GM12874 (cell line): Measurements from ENCODE around the gene ITGB5.

Source experiments
- CTCF ChIP-seq: IDR thresholded peaks from 2 replicates; pipeline ENCODE4 v1.5.1; 2011; ENCODE audit warnings: low read depth, mild to moderate bottlenecking, control low read depth, low read length, moderate library complexity; ENCODE audit not compliant: insufficient read depth

ITGB5 gene

DNA sequence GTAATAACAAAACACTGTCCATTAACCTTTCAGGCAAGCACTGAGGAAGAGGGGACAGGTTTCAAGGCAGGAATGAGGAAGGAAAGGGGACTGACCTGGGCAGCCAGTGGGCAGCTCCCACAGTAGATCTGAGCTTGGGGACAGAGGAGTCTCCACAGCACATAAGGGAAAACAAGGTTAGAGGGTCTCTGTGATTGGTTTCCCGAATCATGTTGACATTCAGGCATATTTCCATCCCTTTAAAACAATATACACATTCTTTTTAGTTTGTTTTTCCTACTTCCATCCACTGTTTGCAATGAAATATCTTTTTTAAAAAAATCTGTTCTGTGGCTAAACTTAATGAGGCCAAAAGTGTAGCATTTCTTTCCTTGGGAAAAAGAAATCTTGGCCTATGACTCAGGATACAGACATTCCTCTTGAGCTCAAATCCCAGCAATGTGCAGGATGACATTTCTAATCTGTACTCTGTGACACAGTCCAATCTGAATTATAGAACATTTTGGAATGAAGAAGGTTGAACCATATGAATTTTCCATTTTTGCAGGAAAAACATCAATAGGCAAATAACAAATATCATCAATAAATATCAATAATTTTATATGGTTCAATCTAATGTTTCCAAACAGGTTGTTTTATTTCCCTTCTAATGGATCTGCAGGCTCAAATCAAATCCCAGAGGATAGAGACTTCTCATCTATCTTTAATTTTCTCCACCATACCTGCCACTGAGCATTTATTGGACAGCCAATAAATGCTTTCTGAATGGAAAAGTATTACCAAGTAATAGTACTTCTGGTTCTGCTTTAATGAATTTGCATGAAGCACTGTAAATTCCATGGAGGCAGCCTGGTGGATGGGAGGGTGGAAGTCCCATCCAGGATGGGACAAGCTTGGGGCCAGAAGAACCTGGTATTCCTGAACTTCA, 54.1 kb downstream of the ITGB5 start:
- no peak for TF ChIP-seq CTCF

DNA sequence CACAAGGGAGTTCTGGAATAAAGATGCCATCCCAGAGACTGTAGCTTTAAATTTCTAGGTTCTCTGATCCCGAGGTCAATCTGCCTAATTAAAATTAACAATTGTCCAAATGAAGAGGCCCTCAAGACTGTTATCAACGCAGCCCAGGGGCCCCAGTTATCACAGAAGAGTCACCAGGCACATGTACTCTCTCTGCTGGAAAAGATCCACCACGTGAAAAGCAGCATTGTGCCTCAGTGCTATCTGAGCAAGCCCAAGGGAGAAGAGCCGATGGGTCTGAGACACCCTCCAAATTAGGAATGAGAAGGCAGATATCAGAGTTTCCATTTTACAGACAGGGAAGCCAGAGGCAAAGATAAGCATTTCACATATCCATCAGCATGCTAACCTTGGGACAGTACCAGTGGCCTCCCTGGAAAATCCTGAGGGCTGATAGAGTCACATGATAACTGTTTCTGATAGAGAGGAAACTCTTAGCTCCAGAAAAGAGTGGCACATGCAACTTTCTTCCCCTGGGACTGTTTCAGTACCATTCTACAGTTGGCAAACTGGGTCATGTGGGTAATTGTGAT, 55.5 kb downstream of the ITGB5 start:
- TF ChIP-seq CTCF: no peak

DNA sequence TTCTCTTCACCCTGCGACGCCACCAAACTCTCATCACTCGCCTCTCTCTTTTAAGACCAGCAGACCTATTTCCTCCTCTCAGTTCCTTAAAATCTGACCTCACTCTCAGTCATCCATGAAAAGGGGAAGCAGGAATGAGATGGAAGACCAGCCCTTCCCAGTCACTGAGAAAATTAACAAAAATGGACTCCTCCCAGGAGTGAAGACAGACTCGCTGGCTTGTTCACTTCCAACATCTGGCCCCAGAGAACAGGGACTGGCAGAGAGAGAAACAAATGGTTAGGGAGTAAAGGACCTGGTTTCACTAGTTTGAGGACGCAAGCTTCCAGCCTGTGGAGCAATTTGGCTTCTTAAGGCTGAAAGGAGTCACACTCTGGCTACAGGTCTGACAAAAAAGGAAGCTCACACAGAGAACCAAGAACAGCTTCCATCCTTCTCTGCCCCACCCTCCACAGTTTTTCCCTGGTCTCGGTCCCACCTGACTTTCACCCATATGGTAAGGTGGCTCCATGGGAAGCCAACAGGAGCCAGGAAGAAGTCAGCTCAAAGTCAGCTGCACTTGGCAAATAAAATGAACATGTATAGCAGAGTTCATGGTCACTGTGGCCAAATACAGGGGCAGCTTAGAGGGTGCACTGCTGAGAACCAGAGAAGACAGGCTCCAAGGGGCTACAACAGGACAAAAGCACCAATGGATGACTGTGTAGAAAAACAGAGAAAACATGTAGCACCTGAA, 57.2 kb downstream of the ITGB5 start:
- no peak for TF ChIP-seq CTCF

- no peak for TF ChIP-seq CTCF
Measured at GRCh38 chr3:124829178-124829818, 57.9 kb downstream of the ITGB5 start.

GRCh38 chr3:124826703-124827102, 60.5 kb downstream of the ITGB5 start:
- no peak for TF ChIP-seq CTCF

GRCh38 chr3:124824286-124824915, 62.8 kb downstream of the ITGB5 start:
- TF ChIP-seq CTCF: no peak

- TF ChIP-seq CTCF: no peak
Measured at GRCh38 chr3:124823648-124824047, 63.5 kb downstream of the ITGB5 start.
